Glomerular visceral epithelial cell (primary cell): ENCODE measurements around the gene CNTNAP2.

Experiments used
- DNase-seq: peaks from one replicate; pipeline ENCODE4 v3.0.0-alpha.2; 2016; ENCODE audit errors: extremely low spot score

The CNTNAP2 gene

DNA sequence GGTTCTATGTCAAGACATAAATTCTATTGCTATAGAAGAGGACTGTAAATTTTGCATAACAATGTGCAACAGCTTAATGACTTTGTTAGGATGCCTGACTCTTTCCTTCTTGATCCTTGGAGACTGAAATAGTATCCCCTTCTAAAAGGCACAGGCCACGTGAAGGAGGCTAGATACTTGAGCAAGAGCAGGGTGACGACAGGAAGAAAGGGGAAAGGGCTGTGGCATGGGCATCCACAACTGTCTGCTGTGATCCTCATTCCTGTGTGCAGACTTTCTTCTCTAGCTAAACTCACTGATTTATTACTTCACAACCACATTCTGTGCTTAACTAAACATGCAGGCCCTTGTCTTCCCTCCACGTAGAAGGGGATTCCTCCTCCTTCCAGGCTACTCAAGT, 1362.2 kb downstream of the CNTNAP2 start:
- DNase-seq, result no peak

DNA sequence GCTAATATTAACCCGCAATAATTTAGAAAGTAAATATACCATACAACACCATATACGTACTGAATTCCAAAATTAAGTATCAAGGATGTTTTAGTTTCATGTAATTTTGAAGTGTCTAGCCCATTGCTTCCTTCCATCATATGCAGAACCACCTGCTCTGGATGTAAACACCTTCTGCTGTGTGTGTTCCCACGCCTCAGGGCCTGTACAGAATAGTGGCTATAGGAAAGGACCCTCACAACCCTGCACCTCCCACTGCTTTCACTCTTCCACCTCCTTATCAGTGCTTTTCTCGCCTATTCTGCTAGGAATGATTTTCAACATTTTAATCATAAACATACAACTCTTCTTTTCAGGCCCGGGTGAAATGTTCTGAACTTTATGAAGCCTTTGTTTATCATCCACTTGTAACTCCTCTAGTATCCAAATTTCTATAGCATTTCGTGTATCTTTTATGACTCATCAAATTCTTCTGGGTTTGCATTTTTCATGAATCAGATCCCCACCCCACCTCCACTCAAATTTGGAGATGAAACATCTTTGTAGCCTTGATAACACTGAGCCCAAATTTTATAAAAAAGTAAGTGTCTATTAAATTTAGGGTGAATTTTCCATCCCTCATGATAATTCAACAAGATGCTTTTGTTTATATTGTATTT, 1367.2 kb downstream of the CNTNAP2 start:
- no peak for DNase-seq

DNA sequence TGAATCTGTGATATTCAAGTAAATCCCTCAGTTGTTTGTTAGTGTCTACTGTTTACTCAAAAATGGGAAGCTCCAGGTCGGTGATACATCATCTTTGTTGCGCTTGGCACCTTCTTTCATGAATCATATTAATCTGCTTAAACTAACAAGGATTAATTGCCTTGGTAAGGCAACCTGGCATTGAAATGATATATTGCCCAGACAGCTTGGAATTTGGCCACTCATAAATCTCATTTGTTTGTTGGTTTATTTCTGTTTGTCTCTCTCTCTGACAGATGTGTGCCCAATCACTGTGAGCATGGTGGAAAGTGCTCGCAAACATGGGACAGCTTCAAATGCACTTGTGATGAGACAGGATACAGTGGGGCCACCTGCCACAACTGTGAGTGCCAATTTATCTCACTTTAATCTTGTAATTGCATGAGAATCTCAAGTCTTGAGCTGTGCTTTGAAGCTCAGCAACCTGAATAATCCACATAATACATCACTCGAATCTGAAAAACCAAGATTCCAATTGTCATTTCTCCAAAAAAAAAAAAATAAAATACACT, 1369.1 kb downstream of the CNTNAP2 start:
- no peak for DNase-seq

DNA sequence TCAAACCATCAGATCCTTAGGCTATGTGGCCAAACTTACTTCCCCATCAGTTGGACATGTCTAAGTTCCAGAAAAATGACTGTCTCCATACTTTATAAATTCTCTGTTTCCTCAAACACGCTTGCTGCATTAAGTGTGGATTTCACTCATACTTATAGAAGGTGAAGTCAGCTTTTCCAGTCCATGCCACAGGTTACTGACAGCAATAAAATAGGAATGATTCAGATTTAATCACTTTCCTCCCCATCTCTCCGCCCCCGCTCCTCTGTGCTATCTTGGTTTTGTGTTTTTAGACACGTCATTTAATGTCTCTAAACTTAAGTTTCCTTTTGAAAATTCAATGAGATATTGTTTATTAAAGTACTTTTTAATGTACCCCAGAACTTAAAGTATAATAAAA, 1376.0 kb downstream of the CNTNAP2 start:
- no peak for DNase-seq

DNA sequence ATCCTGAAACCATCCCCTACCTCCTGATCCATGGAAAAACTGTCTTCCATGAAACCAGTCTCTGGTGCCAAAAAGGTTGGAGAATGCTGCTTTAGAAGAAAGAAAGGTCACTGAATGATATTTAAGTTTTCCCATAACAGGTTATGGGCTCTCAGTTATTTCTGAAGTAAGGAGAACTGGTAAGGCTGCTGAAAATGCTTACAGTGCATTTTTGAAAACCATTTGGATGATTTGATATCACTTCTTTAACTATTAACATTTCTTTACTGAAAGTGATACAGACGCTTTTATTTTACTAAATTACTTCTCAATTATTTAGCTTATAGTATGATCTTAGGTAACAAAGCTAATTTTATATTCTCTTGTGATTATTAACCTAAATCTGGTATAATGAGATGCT, 1379.6 kb downstream of the CNTNAP2 start:
- no peak for DNase-seq

DNA sequence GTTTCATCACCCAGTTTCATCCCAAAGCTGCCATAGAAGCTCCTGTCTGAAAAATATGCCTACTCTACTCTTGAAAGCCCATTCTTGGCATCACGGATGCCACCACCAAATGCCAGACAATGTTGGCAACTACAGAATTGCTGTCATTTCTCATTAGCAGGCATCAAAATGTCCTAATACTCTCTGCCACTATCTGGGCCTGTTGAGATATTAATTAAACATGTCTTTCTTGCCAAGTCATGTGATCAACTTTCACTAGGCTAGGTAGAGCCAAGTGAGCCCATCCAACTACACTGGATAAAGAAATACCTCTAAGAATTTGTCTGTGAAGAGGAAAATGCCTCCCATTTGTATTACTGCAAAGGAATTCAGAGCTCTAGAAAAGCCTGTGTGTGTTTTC, 1380.6 kb downstream of the CNTNAP2 start:
- no peak for DNase-seq

DNA sequence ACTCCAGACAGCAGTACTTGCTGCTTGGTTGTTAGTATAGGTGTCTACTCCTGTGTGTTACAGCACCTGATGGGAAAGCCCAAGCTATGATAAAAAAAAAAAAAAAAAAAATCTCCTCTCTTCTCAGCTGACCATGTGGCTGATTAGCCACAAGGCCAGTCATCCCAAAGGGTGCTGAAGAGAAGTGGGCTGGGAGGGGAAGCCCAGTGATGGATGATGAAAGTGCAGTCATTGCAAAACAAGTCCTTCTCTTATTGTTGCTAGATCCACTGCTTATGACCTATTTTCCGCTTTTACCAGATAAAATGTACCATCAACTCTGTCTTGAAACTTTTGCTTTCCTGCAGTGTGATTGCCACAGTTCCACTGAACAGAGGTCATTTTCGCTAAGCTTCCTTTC, 1381.5 kb downstream of the CNTNAP2 start:
- no peak for DNase-seq

DNA sequence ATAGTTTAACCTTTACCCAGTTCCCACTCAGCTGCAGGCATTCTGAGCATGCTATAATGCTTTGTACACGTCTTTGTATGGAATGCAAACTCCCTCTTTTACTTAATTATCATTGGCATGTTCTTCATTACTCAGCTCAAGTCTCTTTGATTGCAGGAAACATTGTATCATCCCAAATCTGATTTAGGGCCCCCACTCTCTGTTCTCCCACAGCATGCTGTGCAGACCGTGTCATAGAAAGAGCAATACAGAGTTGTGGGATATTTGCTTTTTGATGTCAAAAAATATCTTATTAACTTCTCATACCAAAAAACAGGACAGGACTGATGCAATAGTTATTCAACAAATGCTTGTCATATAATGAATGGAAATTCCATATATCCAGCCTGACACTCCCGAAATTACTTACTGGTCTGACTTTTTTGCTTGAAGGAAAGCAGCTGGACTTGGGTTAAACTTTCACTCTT, 1392.5 kb downstream of the CNTNAP2 start:
- DNase-seq, result no peak

DNA sequence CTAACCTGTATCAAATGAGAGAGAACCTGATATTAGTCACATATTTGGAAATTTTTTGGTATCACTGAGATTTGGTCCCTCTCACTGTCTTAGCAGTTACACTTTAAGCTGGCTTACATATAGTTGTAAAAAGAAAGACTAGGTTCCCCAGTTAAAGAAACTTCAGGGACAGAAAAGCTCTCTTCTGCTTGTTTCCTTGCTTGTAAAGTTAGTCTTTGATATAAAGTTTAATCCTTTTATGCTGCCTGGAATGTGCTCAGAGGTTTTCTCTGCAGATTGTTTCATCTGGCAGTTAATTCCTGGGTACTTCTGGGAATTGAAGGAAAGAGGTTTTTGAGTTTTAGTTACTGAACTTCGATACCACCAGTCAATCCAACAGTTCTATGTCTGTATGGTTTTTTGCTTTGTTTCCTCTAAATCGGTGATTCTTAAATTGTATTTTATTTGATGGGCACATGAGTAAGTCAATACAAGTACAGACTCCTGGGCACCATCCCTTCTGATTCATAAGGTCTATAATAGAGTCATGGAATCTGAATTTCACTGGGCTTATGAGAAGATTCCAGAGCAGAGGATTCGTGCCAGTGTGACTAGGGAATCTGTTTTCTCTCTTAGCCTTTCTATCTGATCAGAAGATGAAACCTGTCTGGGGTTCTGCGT, 1393.1 kb downstream of the CNTNAP2 start:
- no peak for DNase-seq

DNA sequence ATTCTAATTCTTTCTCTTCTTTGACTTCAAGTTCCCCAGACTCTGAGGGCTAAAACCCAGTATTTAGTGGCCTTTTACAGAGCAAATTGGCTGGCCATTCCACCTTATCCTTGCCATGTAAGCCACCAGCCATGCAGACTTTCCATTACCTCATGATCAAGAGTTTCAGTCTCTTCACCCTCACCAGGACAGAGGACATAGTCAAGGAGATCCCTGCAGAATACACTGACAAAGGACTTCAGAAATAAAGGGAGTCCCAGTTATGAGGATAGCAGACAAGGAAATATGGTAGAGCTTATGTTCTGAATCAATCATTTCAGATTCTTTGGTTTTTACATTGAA, 1393.6 kb downstream of the CNTNAP2 start:
- no peak for DNase-seq

DNA sequence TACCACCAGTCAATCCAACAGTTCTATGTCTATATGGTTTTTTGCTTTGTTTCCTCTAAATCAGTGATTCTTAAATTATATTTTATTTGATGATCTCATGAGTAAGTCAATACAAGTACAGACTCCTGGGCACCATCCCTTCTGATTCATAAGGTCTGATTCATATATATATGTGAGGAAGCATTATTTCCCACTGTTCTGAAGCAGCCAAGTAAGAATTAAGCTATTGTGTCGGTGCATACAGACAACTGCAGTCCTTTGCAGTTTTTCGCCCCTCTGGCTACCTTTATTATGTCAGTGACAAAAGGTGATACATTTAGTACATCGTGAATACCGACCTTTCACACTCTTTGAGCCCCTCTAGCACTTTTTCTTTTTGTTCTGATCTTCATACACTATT, 1394.3 kb downstream of the CNTNAP2 start:
- peak; percentile 11 for DNase-seq

DNA sequence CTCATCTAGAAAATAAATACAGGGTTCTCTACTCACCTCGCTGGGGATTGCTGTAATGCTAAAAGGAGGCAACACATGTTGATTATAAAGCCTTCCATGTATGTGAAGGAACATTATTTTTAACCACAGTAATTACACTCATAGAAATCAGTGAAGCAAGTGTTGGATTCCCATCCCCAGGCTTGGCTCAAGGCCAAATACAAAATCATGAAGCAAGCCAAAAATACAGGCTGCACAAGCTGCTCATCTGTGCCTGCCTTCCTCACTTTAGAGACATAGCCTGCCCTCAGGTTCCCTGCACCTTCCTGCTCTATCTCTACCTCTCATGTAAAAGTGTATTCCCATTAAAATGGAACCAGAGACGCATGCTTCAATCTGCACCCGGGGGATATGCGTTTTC, 1396.8 kb downstream of the CNTNAP2 start:
- peak; percentile 12 for DNase-seq

DNA sequence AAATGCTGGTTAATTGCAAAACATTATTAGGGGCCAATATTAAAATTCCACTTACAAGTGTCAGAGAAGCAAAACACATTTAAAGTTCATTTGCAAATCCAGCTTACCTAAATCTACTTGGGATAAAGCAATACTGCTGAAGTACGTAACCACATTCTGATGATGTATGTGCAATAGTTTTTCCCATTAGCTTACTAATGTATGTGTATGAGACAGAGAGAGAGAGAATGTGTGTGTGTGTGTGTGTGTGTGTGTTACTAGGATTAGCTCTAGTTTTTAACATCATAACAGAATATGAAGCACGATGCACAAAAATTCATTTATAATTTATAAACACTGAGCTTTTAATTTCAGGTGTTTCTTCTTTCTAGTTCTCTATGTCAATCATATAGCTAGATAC, 1399.8 kb downstream of the CNTNAP2 start:
- DNase-seq, result no peak

DNA sequence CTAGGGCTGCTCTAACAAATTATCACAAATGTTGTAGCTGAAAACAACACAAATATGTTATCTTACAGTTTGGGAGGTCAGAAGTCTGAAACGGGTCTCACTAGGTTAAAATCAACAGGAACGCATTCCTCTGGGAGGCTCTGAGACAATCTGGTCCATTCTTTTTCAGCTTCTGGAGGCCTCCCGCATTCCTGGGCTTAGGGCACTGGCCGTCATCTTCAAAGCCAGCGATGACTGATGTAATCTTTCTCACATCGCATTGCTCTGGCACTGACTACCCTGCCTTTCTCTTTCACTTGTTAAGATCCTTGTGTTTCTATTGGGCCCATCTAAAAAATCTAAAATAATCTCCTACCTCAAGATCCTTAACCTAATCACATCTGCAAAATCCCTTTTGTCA, 1402.5 kb downstream of the CNTNAP2 start:
- DNase-seq, result no peak

DNA sequence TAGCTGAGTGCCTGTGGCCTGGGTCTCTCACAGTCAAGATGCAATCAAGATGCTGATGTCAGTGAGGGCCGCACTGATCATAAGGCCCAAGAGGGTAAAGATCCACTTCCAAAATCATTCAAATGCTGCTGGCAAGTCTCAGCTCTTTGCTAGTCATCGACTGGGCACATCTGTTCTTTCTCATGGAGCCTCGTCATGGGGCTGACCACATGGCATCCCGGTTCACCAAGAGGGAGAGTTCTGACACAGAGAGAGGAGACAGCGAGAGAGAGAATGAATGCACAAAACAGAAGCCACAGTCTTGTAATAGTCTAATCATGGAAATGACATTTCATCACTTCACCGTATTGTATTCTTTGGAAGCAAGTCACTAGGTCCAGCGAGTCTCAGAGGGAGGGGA, 1406.5 kb downstream of the CNTNAP2 start:
- no peak for DNase-seq

DNA sequence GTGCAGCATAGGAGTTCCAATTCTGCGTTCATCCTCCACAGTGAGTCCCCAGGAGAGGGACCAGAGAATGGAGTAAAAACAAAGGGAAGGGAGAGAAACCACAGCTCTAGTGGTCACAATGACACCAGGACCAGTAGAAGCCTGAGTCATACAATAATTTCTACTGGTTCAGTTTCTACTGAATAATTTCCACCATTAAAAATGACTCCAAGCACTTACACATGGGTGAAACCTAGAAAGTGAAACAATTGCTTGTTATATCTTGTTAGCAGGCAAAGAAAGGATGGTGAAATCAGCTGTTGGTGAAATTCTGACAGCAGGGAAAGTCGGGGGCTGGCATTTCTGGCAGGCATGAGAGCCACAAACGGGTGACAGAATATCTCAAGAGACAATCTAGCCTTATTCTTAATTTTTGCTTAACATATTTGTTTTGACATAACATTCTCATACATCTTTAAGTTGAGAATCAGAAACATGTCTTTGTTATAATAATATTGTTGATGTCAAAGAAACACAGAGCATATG, 1408.2 kb downstream of the CNTNAP2 start:
- DNase-seq, result no peak

DNA sequence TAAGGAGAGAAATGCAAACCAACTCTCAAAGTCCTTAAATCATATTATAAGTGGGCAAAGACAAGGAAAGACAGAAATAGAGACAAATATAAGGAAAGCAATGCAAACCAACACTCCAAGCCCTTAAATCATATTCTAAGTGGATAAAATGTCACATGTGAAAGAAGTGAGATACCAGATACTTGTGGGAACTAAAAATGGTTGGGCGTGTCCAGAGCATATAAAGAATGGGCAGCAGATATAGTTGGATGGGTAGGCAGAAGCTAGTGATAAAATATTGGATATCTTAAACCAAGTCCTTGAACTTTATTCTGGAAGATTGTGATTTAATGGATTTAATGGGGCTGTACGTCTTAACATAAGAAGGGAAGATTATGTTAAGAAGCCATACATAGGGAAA, 1408.7 kb downstream of the CNTNAP2 start:
- no peak for DNase-seq

DNA sequence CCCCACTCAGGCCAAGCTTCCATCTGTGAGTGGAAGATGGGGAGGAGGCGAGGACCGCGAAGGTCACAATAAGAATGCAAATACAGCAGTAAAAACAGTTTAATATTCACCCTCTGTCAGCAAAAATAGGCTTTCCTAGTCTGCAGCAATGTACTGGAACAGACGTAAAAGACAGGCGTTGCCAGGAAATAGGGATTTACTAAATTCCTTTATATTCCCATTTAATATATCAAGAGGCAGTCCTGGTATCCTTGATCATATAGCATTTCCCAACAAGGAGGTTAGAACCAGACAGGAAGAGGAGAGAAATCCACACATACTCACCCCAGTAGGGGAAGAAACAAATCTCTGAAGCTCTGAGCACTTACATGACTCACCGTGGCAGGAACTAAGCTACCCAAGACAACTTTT, 1419.1 kb downstream of the CNTNAP2 start:
- DNase-seq, result no peak

DNA sequence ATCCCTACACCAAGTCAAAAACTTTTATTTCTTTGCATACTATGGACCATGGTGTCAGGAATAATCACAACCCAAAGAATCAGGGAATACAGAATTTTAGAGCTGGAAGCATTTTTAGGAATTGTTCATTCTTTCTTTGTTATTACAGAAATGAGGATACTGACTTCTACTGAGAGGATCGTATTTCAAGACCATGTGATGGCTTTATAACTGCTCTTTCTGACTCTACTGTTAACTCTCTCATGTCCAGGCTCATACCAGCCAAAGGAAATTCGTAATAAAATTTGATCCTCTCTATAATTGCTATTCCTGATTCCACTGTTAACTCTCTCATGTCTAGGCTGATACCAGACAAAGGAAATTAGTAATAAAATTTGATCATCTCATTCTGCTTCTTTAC, 1423.1 kb downstream of the CNTNAP2 start:
- DNase-seq, result no peak

DNA sequence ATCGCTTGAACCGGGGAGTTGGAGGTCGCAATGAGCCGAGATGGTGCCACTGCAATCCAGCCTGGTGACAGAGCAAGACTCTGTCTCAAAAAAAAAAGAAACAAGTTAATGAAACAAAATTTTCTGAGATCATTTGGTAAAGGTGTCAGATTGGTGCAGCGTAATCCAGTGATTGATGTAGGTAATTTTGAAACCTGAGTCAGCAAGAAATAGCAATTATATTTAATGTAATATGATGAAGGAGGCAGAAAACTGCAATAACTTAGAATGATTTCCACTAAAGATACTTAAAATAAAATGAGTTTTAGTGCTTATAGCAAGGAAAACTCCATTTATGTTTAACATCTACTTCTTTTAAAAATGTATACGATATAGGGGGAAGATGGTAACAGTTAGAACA, 1424.1 kb downstream of the CNTNAP2 start:
- DNase-seq, result no peak

DNA sequence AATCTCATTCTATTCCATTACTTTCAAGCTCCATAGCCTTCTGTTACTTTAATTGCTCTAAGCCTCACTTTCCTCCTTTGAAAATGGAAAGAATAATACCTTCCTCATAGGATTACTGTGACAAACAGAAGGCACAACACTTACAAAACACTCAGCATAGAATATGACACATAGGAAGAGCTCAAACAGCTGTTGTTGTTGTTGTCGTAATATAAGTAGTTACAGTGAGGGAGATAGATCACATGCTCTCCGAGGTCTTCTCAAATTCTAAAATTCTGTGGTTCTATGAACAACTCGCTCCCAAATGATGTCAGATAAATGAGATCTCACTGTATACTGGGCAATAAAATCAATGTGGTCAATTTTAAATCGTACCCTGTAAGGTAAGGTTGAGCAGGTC, 1424.7 kb downstream of the CNTNAP2 start:
- DNase-seq, result no peak

DNA sequence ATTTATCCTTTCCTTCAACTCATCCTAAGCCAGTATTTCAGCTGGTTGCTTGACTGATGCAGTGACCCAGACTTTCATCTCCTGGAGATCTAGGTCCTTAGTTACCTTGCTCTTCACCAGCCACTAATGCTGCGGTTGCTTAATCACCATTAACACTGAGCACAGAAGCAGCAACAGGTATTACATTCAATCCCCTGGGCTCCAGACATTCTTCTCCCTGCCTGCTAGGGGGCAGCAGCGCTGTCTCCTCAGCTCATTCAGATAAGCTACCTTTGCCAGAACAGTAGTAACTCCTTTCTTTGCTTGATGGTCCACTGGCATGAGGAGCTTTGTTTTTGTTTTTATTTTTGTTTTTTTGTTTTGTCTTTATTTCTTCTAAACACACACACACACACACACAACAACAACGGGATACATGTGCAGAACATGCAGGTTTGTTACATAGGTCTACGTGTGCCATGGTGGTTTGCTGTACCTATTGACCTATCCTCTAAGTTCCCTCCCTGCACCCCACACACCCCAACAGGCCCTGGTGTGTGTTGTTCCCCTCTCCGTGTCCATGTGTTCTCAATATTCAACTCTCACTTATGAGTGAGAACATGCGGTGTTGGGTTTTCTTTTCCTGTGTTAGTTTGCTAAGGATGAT, 1430.8 kb downstream of the CNTNAP2 start:
- DNase-seq, result peak; percentile 16

DNA sequence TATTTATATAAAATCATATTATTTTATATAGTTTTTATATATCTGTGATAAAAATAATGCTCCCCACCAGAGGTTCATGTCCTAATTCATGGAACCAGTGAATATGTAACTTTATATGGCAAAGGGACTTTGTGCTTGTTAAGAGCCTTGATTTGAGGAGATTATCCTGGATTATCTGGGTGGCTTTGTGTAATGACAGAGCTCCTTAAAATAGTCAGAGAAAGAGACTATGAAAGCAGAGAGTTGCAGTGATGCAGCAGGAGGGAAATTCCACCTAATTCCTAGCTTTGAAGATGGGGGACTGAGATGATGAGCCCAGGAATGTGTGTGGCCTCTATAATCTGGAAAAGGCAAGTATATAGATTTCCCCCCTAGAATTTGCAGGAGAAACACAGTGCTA, 1439.7 kb downstream of the CNTNAP2 start:
- DNase-seq, result no peak
